Right ventricle myocardium superior (tissue), 1 donor: Measurements from ENCODE around the gene SYTL1. TPM values are rescaled to one million over a fixed set of nuclear protein-coding genes. Genes with fewer than 3 reads are reported as not detected.
A peak's percentile ranks its signal among the peaks of the same experiment; 100 is the strongest.

ENCODE experiments used
- ATAC-seq: fragments of 200-7000 bp; cut with Tn5 transposase; one replicate; pipeline ENCODE4 v1.9.1; 2020; ENCODE audit warnings: mild to moderate bottlenecking; ENCODE audit not compliant: poor library complexity
- DNase-seq: peaks from one replicate; pipeline ENCODE4 v3.0.0-alpha.2; 2020
- intact Hi-C: fragments of 100-400 bp; cut with DNase I; formaldehyde crosslinking; loops from one replicate; pipeline ENCODE4 v1.11.2; 2022
- total RNA-seq: library from RNA; stranded (reverse); fragmentation: NEBNext Ultra II Directional; extraction: Animal tissue kit (Norgen Biotek cat#: 25700); gene quantifications from one replicate; pipeline ENCODE4 v1.2.1, GENCODE V29; 2021
- donor health status: DM: no; HTN: yes; CAD: no; lungs with severe emphysema.

The SYTL1 gene
- total RNA-seq, 1 donor from 2014 or later: 0.43 TPM

DNA sequence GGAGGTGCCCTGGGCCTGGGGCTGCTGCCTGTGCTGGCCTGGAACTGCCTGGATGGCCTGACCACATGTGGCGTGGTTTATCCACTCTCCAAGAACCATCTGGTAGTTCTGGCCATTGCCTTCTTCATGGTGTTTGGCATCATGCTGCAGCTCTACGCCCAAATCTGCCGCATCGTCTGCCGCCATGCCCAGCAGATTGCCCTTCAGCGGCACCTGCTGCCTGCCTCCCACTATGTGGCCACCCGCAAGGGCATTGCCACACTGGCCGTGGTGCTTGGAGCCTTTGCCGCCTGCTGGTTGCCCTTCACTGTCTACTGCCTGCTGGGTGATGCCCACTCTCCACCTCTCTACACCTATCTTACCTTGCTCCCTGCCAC lies 52.4 kb downstream of the SYTL1 start:
- no peak for DNase-seq
- no peak for ATAC-seq
- intact Hi-C loops: loop anchor here (2.0 to 10.0 kb wide), 2 partner anchors 93 to 349 kb away; no protein-coding TSS in a partner anchor

DNA sequence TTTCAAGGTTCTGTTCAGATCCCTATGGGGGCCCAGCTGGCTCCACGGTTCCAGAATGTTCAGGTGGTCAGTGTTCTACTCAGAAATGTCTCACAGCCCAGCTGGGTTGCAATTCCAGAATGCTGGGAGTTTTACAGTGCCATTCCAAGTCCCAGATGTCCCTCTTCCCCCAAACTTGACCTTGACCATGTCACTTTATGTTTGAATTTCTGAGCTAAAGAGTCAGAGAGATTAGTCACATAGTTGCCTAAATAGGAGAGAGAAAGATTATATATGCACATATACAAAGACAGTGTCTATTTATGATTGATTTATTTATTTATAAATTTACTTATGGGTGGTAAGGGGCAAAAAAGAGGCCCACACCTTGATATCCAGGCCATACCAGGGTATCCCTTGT lies 53.1 kb downstream of the SYTL1 start:
- intact Hi-C loops: loop anchor here (2.0 to 10.0 kb wide), 2 partner anchors 94 to 350 kb away; no protein-coding TSS in a partner anchor
- ATAC-seq: no peak

DNA sequence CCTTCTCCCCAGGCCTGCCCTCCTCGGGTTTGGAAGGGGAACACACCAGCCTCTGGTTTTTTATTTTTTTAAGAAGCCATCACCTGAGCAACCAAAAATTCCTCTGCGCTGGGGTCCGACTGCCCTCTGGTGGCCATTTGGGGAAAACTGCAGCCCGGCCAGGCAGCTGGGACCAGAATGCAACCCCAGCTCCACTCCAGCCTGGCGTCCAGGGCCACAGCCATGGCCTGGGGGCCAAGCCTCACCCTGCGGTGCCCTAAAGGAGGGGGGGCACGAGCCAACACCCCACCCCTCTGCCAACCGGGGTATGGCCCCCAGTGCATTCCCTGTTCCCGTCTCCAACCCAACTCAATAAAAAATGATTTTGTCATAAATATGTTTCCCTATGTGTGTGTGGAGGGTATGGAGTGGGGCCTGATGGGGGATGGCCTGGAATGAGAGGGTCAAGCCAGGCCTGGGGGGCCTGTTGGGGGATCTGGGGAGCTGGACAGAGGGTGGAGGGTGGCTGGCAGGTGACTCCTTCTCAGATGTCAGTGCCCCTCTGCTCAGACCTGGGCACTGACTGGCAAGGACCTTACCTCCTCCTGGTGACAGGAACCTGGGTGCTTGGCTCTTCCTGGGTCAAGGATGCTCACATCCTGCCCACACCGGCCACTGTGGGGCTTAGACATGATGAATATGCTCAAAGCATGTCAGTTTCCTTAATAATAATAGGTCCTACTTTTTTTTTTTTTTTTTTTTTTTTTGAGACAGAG lies 53.8 kb downstream of the SYTL1 start:
- ATAC-seq: peak; percentile 23
- DNase-seq: peak; percentile 86
- intact Hi-C loops: loop anchor here (2.0 to 10.0 kb wide), 2 partner anchors 95 to 351 kb away; no protein-coding TSS in a partner anchor

More for the DNA sequence above, 53.1 kb downstream of the SYTL1 start:
- DNase-seq: no peak

DNA sequence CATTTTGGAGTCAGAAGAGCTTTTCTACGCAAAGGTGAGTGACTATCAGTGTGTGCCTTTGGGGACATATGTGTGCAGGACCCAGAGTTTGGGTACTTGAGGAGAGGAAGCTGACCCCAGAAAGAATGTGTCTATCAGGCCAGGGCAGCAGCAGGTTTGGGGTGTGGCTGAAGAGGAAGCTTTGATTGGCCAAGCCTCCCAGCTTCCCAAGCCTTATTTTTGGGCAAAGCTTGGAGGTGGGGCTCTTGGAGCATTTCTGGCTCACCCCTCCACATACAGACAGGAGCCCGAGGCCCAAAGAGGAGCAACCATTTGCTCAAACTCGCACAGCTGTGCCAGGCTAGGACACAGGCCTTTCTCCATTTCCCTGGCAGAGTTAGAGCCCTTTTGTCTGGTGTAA lies 55.3 kb downstream of the SYTL1 start:
- ATAC-seq (no peak), DNase-seq (no peak)
- intact Hi-C loops: loop anchor here (10.0 kb wide), 1 partner anchor 352 kb away; no protein-coding TSS in a partner anchor

DNA sequence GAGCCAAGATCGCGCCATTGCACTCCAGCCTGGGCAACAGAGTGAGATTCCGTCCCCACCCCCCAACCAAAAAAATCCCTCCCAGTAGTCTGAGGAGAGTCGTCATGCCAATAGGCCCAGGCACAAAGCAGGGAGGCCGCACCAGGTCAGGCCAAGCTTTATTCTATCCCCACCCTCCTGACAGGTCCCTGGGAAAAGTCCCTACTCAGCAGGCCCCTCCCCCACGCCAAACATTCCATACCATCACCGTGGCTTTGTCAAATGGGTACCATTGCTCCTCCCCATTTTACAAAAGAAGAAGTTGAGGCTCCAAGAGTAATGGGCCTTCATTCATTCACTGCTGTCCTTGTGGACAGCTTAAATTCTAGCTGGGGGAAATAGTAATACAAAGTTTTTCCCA lies 55.9 kb downstream of the SYTL1 start:
- intact Hi-C loops: loop anchor here (10.0 kb wide), 1 partner anchor 353 kb away; no protein-coding TSS in a partner anchor
- no peak for DNase-seq
- ATAC-seq: no peak

DNA sequence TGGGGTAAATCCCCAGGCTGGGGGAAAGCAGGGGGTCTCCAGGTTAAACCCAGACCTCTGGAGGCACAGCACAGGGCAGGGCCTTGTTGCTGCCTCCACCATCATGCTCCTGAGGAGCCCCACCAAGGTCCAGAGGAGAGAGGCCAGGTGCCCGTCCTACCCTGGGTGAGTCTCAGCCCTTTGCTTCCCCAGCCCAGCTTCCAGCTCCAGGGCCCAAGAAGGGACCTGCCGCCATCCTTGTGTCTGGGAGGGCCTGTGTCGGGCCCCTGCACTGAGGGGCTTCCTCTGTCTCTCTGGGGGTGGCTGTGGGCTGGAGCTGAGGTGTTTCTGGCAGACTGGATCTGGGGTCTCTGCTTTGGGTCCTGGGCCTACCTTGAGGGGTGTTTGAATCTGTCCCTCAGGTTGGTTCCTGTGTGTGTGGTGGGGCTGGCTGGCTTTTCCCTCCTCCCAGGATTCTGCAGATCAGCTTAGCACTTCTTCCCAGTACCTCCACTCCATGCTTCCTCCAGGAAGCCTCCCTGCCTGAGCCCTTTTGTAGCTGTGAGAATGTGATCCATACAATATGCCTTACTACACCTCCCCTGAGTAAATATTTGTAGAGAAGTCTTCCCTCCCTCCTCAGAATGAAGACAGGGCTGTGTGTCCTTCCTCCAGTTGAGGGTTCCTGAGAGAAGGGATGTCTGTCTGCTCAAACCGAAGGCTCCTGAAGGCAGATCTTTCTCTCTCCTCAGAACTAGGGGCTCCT lies 56.8 kb downstream of the SYTL1 start:
- no peak for ATAC-seq
- no peak for DNase-seq
- intact Hi-C loops: loop anchor here (10.0 kb wide), 1 partner anchor 354 kb away; no protein-coding TSS in a partner anchor

DNA sequence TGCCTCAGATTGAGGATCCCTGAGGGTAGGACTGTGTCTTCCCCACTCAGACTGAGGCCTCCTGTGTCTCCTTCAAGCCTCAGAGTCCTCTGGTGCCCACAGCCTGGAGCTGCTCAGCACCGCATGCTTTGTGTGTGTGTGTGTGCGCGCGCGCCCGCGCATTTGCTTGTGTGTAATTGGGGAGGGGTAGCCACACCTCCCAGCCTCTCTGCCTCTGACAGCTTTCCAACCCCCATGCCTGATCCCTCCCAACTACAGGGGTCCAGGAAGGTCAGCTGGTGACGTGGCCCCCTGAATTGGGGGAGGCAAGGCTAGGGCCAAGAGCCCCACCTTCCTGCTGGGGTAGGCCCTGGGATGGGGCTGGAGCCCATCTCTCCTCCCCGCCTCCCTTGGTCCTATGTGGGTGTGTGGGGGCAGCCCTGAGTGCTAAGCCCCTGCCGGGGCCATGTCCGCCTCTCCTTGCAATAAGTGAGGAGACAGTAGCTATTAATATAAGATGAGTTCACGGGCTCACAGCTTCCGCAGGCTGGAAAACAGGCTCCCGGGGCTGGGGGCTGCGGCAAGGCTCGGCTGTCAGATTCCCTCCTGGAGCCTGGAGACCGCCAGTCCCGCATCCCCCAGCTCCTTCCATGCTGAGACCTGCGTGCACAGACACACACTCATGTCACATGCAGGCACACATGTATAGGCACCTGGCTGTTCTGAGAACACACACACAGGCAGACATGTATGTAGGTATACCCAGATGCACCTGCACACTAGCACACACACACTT lies 57.6 kb downstream of the SYTL1 start:
- intact Hi-C loops: loop anchor here (5.0 to 10.0 kb wide), 3 partner anchors 208 to 355 kb away; no protein-coding TSS in a partner anchor
- DNase-seq (no peak), ATAC-seq (no peak)

DNA sequence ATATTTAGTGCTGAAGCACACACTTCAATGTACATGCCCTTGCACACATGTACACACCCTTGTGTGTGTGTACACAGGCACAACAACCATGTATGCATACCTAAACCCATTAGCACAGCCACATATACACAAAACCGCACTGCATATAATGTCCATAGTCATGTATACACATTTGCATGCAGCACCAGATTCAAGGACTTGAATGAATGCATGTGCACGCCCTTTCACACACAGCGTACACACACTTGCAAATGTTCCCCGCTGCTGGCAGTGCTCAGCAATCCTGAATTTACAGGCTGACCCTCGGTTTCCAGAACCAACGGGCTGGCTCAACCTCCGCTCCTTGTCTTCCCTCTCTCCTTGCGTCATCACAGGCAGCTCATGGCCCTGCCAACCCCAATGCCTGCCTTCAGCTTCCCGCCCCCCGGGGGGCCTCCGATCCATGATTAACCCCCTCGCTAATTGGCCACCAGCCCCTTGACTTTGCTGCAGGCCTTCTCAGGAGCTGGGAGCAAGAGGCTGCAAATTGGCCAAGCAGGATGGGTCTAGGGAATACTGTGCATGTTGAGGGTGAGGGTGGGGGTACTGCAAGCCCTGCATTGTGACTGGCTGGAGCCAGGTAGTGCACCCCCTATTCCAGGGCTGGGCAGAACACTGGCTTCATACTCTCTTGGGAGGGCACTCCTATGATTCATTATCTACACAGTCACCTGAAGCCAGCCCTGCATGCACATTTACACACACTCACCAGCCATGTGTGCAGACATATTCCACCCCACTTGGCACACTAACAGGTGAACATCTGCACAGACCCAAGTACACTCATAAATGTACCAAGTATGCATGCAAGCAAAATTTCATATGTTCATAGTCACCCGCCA lies 58.5 kb downstream of the SYTL1 start:
- ATAC-seq (no peak), DNase-seq (no peak)
- intact Hi-C loops: loop anchor here (5.0 to 10.0 kb wide), 2 partner anchors 207 to 264 kb away; no protein-coding TSS in a partner anchor

DNA sequence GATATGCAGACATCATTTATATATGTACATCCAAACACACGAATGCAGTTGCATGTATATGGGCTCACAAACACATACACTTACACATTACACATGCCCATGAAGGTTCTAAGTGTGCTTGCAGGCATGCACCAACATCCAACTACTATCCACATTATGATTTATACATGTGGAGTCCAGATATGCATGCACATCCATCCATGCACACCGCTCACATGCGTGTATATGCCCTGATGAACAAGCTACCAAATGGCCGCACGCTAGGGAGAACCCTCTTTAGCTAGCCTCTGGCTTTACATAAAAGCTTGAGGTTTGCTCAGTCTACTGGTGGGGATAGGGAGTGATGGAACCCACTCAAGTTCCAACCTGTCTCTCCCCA lies 59.1 kb downstream of the SYTL1 start:
- DNase-seq (no peak), ATAC-seq (no peak)
- intact Hi-C loops: loop anchor here (5.0 to 10.0 kb wide), 2 partner anchors 206 to 264 kb away; no protein-coding TSS in a partner anchor

DNA sequence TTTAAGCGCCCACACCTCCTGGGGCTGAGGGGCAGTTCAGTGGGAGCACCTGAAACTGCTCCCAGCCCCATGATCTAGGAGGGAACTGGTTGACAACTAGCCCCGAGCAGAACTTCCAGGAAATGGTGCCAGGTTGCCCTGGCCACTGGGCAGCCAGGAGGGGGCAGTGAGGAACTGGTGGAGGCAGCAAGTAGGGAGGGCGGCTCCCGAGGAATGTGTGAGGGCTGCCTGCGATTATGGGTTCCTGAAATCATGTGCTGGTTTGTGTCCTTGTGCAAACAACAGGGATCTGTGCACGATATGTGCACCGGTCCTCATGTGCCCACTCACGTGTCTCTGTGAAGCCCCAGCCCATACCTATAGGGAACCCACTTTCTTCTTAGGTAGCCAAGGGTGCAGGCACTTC lies 60.5 kb downstream of the SYTL1 start:
- ATAC-seq (peak; percentile 59), DNase-seq (peak; percentile 84)
- intact Hi-C loops: loop anchor here (5.0 to 10.0 kb wide), 2 partner anchors 205 to 262 kb away; no protein-coding TSS in a partner anchor

DNA sequence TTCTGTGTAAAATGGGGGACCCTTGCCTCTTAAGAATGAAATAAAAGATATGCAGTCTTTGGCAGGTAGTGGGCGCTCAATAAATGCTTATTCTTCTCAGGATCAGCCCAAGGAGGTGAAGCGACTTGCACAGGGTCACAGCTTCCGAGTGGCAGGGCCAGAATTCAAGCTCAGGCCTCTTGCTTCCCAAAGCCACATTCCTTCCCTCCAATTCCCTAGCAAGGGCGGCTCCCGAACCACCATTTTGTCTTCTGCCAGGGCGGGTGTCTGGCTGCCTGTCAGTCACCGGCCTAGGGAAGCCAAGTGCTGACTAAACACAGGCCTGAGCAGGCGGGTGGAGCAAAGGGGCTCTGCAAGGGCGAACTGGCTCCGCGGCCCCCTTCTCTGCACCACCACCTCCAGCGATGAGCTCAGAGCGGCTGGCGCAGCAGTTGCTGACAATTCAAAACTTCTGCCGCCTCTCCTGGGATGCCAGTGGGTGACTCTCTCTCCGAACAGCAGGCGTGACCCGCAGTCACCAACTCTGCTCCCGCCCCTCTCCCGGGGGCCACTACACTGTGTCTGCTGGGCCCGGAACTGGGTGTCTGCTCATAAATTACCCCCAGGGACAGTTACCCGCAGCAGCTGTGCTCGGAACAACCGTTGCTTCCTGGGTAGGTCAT lies 61.4 kb downstream of the SYTL1 start:
- peak; percentile 55 for ATAC-seq
- DNase-seq: peak; percentile 83
- intact Hi-C loops: loop anchor here (5.0 to 10.0 kb wide), 2 partner anchors 204 to 262 kb away; no protein-coding TSS in a partner anchor

Other genes starting within 250 kb of the SYTL1 start
- 17.6 TPM for gene SLC9A1, start 186.9 kb upstream of the SYTL1 start, total RNA-seq
- 61.1 TPM for gene WDTC1, start 107.4 kb upstream of the SYTL1 start, total RNA-seq
- gene TMEM222, start 19.9 kb upstream of the SYTL1 start, total RNA-seq: 18.6 TPM
- 41.0 TPM for gene MAP3K6, start 24.9 kb downstream of the SYTL1 start, total RNA-seq
- gene FCN3, start 32.8 kb downstream of the SYTL1 start, total RNA-seq: 15.8 TPM
- not detected for gene CD164L2, start 41.3 kb downstream of the SYTL1 start, total RNA-seq
- 0.24 TPM for gene GPR3, start 50.6 kb downstream of the SYTL1 start, total RNA-seq
- gene WASF2, start 148.1 kb downstream of the SYTL1 start, total RNA-seq: 49.3 TPM